Stomach (tissue), 4 donors: Measurements from ENCODE around the gene COPZ2.

Source experiments
- EP300 ChIP-seq: sonication (generic); formaldehyde crosslinking; IDR thresholded peaks from one replicate; pipeline ENCODE4 v1.6.1; 2017; ENCODE audit warnings: antibody characterized with exemption
- POLR2A ChIP-seq, 4 donors: fragments of 450-650 bp; IDR thresholded peaks; one replicate each; pipeline ENCODE4 v1.6.1; 2016; ENCODE audit warnings: antibody characterized with exemption in 4 of 4, control low read depth in 2 of 4, mild to moderate bottlenecking in 1 of 4, moderate library complexity in 1 of 4
- POLR2AphosphoS5 ChIP-seq, 3 donors: sonication (generic); formaldehyde crosslinking; IDR thresholded peaks; one replicate each; pipeline ENCODE4 v1.6.1; 2016; ENCODE audit warnings: antibody characterized with exemption in 3 of 3
- TF ChIP-seq, protein P1 (sequence below), 7 experiments: fragments of 450-650 bp in 4 of 7; fragments of 200-600 bp in 3 of 7; sonication (generic) in 3 of 7; IDR thresholded peaks; one replicate each; pipeline ENCODE4 v1.5.1; 2016 to 2019; ENCODE audit warnings: antibody characterized with exemption in 7 of 7, control low read depth in 2 of 7, mild to moderate bottlenecking in 1 of 7

DNA sequence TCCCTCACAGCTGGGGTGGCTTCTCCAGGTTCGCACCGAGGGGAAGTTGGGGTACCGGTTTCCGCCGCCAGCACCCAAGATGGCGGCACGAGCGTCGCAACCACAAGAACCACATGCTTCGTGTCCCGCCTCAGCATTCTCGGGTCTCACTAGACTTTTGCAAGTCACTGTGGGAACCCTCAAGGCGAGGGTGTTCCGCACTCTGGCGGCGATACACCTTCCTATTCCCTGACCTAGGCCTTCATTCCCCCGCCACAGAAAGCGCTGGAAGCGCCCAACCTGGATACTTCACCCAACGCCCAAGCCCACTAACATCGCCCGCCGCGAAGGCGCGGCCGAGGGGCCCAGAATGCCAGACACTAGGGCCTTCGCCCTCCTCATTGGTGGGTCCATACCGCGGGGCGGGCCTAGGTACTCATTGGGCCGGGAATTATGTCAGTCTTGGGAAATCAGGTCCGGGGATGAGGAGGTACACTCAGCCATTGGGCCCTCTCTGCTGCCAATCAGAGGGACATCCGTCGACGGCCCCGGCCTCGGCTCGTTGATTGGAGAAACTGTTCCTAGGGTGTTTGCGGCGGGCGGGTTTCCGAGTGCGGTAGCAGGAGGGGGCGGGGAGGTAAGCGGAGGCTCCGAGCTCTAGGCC is 10.3 kb upstream of the COPZ2 start, which contains the start of gene NFE2L1:
- TF ChIP-seq, protein P1, sequence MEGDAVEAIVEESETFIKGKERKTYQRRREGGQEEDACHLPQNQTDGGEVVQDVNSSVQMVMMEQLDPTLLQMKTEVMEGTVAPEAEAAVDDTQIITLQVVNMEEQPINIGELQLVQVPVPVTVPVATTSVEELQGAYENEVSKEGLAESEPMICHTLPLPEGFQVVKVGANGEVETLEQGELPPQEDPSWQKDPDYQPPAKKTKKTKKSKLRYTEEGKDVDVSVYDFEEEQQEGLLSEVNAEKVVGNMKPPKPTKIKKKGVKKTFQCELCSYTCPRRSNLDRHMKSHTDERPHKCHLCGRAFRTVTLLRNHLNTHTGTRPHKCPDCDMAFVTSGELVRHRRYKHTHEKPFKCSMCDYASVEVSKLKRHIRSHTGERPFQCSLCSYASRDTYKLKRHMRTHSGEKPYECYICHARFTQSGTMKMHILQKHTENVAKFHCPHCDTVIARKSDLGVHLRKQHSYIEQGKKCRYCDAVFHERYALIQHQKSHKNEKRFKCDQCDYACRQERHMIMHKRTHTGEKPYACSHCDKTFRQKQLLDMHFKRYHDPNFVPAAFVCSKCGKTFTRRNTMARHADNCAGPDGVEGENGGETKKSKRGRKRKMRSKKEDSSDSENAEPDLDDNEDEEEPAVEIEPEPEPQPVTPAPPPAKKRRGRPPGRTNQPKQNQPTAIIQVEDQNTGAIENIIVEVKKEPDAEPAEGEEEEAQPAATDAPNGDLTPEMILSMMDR (IDR thresholded peaks at IDR 0.05): peak in 1 of 7 experiments; percentile 17
- TF ChIP-seq POLR2A (IDR thresholded peaks at IDR 0.05): peak in 1 of 4 donors; percentile 54
- TF ChIP-seq EP300: no peak
- peak; percentile 16 to 86 (median 79) for TF ChIP-seq POLR2AphosphoS5 (IDR thresholded peaks at IDR 0.05)
